Trophoblast cell (in vitro differentiated cells and primary cell): Measurements from ENCODE around the gene GHRL.

ENCODE experiments used
- DNase-seq, 2 donors: peaks; one replicate each; pipeline ENCODE4 v3.0.0-alpha.2; 2016
- H2AFZ ChIP-seq: 2 replicates; pipeline ENCODE4 v1.6.1; 2013; ENCODE audit warnings: low read length, moderate library complexity, mild to moderate bottlenecking; ENCODE audit not compliant: insufficient read depth, poor library complexity
- H2AK5ac ChIP-seq: 2 replicates; pipeline ENCODE4 v1.6.1; 2013; ENCODE audit warnings: mild to moderate bottlenecking, low read length
- H2BK120ac ChIP-seq: 2 replicates; pipeline ENCODE4 v1.6.1; 2013; ENCODE audit warnings: low read length, mild to moderate bottlenecking, moderate library complexity; ENCODE audit not compliant: insufficient read depth, poor library complexity
- H2BK12ac ChIP-seq: 2 replicates; pipeline ENCODE4 v1.6.1; 2013; ENCODE audit warnings: mild to moderate bottlenecking, low read length, moderate library complexity
- H2BK5ac ChIP-seq: 2 replicates; pipeline ENCODE4 v1.6.1; 2013; ENCODE audit warnings: low read length, low read depth, moderate library complexity, mild to moderate bottlenecking; ENCODE audit not compliant: poor library complexity
- H3K14ac ChIP-seq: 2 replicates; pipeline ENCODE4 v1.6.1; 2013; ENCODE audit warnings: mild to moderate bottlenecking, low read length
- H3K18ac ChIP-seq: 2 replicates; pipeline ENCODE4 v1.6.1; 2013; ENCODE audit warnings: mild to moderate bottlenecking, low read length
- H3K23ac ChIP-seq: 2 replicates; pipeline ENCODE4 v1.6.1; 2013; ENCODE audit warnings: low read length
- H3K27ac ChIP-seq: 2 replicates; pipeline ENCODE4 v1.5.1; 2013; ENCODE audit warnings: low read depth, mild to moderate bottlenecking, inconsistent platforms, low read length, moderate library complexity
- H3K27me3 ChIP-seq: 2 replicates; pipeline ENCODE4 v1.6.1; 2013; ENCODE audit warnings: inconsistent platforms, mild to moderate bottlenecking, low read length, moderate library complexity; ENCODE audit not compliant: insufficient read depth
- H3K36me3 ChIP-seq, 2 experiments: 1 replicate in 1 of 2; 2 replicates in 1 of 2; pipeline ENCODE4 v1.6.1; 2013; ENCODE audit warnings: low read length in 2 of 2, mild to moderate bottlenecking in 2 of 2, moderate library complexity in 1 of 2; ENCODE audit not compliant: insufficient read depth in 2 of 2, control insufficient read depth in 1 of 2
- H3K4ac ChIP-seq: 2 replicates; pipeline ENCODE4 v1.6.1; 2013; ENCODE audit warnings: low read depth, mild to moderate bottlenecking, low read length, moderate library complexity
- H3K4me1 ChIP-seq, 2 experiments: 1 replicate in 1 of 2; 2 replicates in 1 of 2; pipeline ENCODE4 v1.6.1; 2013; ENCODE audit warnings: low read length in 2 of 2, mild to moderate bottlenecking in 2 of 2, moderate library complexity in 1 of 2; ENCODE audit not compliant: insufficient read depth in 2 of 2, control insufficient read depth in 1 of 2
- H3K4me2 ChIP-seq: 2 replicates; pipeline ENCODE4 v1.6.1; 2013; ENCODE audit warnings: inconsistent platforms, mild to moderate bottlenecking, low read length, moderate library complexity
- H3K4me3 ChIP-seq: 2 replicates; pipeline ENCODE4 v1.5.1; 2013; ENCODE audit warnings: mild to moderate bottlenecking, low read depth, low read length, inconsistent platforms
- H3K79me1 ChIP-seq: one replicate; pipeline ENCODE4 v1.6.1; 2013; ENCODE audit warnings: low read length
- H3K79me2 ChIP-seq: 2 replicates; pipeline ENCODE4 v1.6.1; 2013; ENCODE audit warnings: low read length, mild to moderate bottlenecking; ENCODE audit not compliant: control insufficient read depth, insufficient read depth, poor library complexity
- H3K9ac ChIP-seq: 2 replicates; pipeline ENCODE4 v1.6.1; 2013; ENCODE audit warnings: mild to moderate bottlenecking, low read length
- H3K9me3 ChIP-seq: 2 replicates; pipeline ENCODE4 v1.6.1; 2013; ENCODE audit warnings: low read depth, mild to moderate bottlenecking, control low read depth, inconsistent platforms, low read length; ENCODE audit not compliant: insufficient read depth
- H4K12ac ChIP-seq: 2 replicates; pipeline ENCODE4 v1.6.1; 2013; ENCODE audit warnings: low read depth, mild to moderate bottlenecking, low read length, moderate library complexity
- H4K8ac ChIP-seq: 2 replicates; pipeline ENCODE4 v1.6.1; 2013; ENCODE audit warnings: low read depth, mild to moderate bottlenecking, low read length, moderate library complexity
- H4K91ac ChIP-seq: one replicate; pipeline ENCODE4 v1.6.1; 2013; ENCODE audit warnings: low read depth, mild to moderate bottlenecking, low read length, moderate library complexity
- WGBS: extraction: QIAGEN DNeasy Blood & Tissue Kit; methylation state at CpG from one replicate; pipeline ENCODE4 v1.1.7; 2013; ENCODE audit warnings: missing lambda C conversion rate; ENCODE audit not compliant: insufficient read length, insufficient coverage; ENCODE audit errors: extremely low coverage; 5-methylcytosine and 5-hydroxymethylcytosine counted together

The GHRL gene

DNA sequence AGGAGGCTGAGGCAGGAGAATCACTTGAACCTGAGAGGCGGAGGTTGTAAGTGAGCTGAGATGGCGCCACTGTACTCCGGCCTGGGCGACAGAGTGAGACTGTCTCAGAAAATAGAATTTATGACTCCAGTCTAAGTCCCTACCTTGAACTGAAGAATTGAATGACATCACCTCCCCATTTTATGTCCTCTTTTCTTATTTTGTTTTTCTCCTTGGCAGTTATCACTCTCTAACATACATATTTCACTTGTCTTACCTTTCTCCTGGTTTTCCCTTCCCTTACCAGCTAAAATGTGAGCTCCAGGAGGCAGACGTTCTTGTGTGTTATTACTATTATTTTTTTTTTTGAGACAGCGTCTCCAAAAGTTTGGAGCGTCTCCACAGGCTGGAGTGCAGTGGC, 36.9 kb downstream of the GHRL start:
- Histone ChIP-seq H2BK120ac (no peak overlapping the region), H3K36me3 (peaks cover 19 to 26% of the 10 kb centered on the region in 2 experiments), H3K9me3 (no peaks in the 10 kb centered on the region), H3K27ac (no peak overlapping the region), H4K91ac (no peak overlapping the region), H3K79me2 (no peaks in the 10 kb centered on the region), H3K79me1 (no peaks in the 10 kb centered on the region), H3K18ac (no peak overlapping the region), H3K27me3 (no peaks in the 10 kb centered on the region), H3K23ac (no peak overlapping the region), H3K4me1 (no peaks in the 10 kb centered on the region), H3K4ac (no peak overlapping the region), H3K4me3 (no peak overlapping the region), H4K12ac (no peak overlapping the region), H4K8ac (no peak overlapping the region), H2AFZ (no peak overlapping the region), H3K9ac (no peak overlapping the region), H3K14ac (no peak overlapping the region), H2AK5ac (no peak overlapping the region), H2BK5ac (no peak overlapping the region), H3K4me2 (no peak overlapping the region), H2BK12ac (no peak overlapping the region)
- WGBS: no CpG with 5 or more reads among the region's 7 CpGs
- DNase-seq: no peak

DNA sequence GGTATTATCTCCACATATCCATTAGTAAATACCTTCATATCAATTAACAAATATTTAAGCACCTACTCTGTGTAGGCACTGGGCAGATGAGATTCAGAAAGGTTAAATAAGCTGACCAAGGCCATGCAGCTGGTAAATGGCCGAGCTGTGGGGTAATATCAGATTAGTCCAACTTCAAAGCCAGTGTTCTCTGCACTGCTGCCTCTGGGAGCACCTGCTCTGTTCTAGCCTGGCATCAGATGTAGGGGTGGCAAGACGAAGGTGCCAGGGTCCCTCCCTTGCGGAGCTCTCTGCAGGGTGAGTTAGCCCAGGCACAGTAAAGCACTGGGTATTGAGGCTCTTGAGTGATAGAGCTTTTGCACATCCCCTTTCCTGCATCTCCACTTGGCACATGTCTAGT, 39.0 kb downstream of the GHRL start:
- no CpG with 5 or more reads among the region's 3 CpGs for WGBS
- H3K14ac ChIP-seq: no peak overlapping the region

DNA sequence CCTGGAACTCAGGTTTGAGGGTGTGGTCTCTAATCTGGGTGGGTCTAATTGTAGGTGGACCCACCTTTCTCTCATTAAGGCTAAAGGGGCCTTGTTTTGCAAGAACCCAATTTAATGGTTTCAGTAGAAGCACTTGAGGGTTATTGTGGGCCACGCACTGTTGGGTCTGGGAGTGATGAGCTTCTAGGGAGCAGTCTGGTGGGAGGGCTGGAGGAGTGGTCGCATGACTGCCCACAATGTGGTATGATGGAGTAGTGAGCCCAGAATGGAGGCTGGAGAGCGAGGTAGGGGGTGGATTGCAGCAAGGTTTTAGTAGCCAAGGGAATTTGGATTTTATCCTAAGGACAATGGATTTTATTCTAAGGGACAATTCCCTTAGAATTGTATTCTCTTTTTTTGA, 41.7 kb downstream of the GHRL start:
- no peak overlapping the region for H3K4me3 ChIP-seq
- peaks cover 2% of the 10 kb centered on the region for H3K9me3 ChIP-seq
- H4K12ac ChIP-seq: no peak overlapping the region
- H3K23ac ChIP-seq: peak overlapping the region; percentile 2
- H2AFZ ChIP-seq: no peak overlapping the region
- no peak overlapping the region for H3K4ac ChIP-seq
- no peak overlapping the region for H3K27ac ChIP-seq
- H3K79me1 ChIP-seq: peaks cover 10% of the 10 kb centered on the region
- no peaks in the 10 kb centered on the region for H3K27me3 ChIP-seq
- H4K8ac ChIP-seq: no peak overlapping the region
- no peak overlapping the region for H4K91ac ChIP-seq
- no peak overlapping the region for H2BK12ac ChIP-seq
- peaks cover 10 to 12% of the 10 kb centered on the region in 2 experiments for H3K36me3 ChIP-seq
- H3K14ac ChIP-seq: no peak overlapping the region
- H3K4me2 ChIP-seq: no peak overlapping the region
- H3K79me2 ChIP-seq: peaks cover 9% of the 10 kb centered on the region
- no peak overlapping the region for H2BK120ac ChIP-seq
- WGBS: no CpG with 5 or more reads among the region's 3 CpGs
- no peak overlapping the region for H3K9ac ChIP-seq
- H2AK5ac ChIP-seq: no peak overlapping the region
- no peak overlapping the region for H3K18ac ChIP-seq
- no peak overlapping the region for H2BK5ac ChIP-seq
- peaks cover 8% of the 10 kb centered on the region in 2 experiments for H3K4me1 ChIP-seq
- DNase-seq: no peak

More for the DNA sequence above, 39.0 kb downstream of the GHRL start:
- Histone ChIP-seq H3K4me1 (peaks cover 8% of the 10 kb centered on the region in 2 experiments), H2AFZ (no peak overlapping the region), H3K4ac (no peak overlapping the region), H2AK5ac (no peak overlapping the region), H3K4me3 (no peak overlapping the region), H3K23ac (no peak overlapping the region), H3K27ac (no peak overlapping the region), H4K8ac (no peak overlapping the region), H2BK12ac (no peak overlapping the region), H4K91ac (no peak overlapping the region), H3K4me2 (no peak overlapping the region), H4K12ac (no peak overlapping the region), H2BK120ac (no peak overlapping the region), H3K36me3 (peaks cover 15 to 18% of the 10 kb centered on the region in 2 experiments), H3K9ac (no peak overlapping the region), H2BK5ac (no peak overlapping the region), H3K9me3 (no peaks in the 10 kb centered on the region), H3K27me3 (no peaks in the 10 kb centered on the region), H3K18ac (no peak overlapping the region), H3K79me2 (peaks cover 7% of the 10 kb centered on the region), H3K79me1 (peaks cover 7% of the 10 kb centered on the region)
- no peak for DNase-seq

DNA sequence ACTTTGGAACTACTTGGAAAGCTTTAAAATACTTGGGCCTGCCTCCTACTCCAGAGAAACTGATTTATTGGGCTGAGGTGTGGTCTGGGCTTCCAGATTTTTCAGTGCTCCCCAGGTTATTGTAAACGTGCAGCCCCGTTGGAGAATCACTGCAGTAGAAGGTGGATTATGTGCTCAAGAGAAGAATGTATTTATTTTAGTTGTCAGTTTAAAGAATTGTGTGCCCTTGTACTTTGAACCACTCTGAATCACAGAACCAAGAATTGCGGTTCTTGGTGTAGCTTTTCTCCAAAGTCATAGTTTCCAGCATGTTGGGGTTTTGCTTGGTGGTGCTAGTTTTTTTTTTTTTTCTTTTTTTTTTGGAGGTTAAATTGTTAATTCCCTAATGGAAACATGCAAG, 42.9 kb downstream of the GHRL start:
- Histone ChIP-seq H3K79me1 (peaks cover 10% of the 10 kb centered on the region), H3K18ac (no peak overlapping the region), H3K27ac (no peak overlapping the region), H3K4me1 (peaks cover 8% of the 10 kb centered on the region in 2 experiments), H3K9ac (no peak overlapping the region), H3K23ac (no peak overlapping the region), H3K4me3 (no peak overlapping the region), H3K79me2 (peaks cover 9% of the 10 kb centered on the region), H2BK120ac (no peak overlapping the region), H3K36me3 (peaks cover 8 to 12% of the 10 kb centered on the region in 2 experiments), H2AK5ac (no peak overlapping the region), H2AFZ (no peak overlapping the region), H4K12ac (no peak overlapping the region), H3K14ac (no peak overlapping the region), H3K4me2 (peak overlapping the region; percentile 74), H2BK12ac (no peak overlapping the region), H2BK5ac (no peak overlapping the region), H3K27me3 (no peaks in the 10 kb centered on the region), H3K4ac (no peak overlapping the region), H4K91ac (no peak overlapping the region), H4K8ac (no peak overlapping the region), H3K9me3 (peaks cover 2% of the 10 kb centered on the region)
- no CpG with 5 or more reads among the region's 3 CpGs for WGBS
- no peak for DNase-seq
